COR-L47 (cell line): ENCODE measurements around the gene GRK2.
A peak's percentile ranks its signal among the peaks of the same experiment; 100 is the strongest.
"Not testable (repeated sequence)": the region's sequence is repeated elsewhere in the genome, so short reads cannot be mapped to it uniquely, and the experiment has no call there.

Experiments
- DNase-seq: peaks from one replicate; lab custom pipeline; 2025; lab: John Stamatoyannopoulos, UW

GRK2 gene

GRCh38 chr11:67254798-67255197, 11.5 kb upstream of the GRK2 start:
- no peak for DNase-seq

- DNase-seq = no peak
These were observed 10.9 kb upstream of the GRK2 start for GRCh38 chr11:67255353-67255752.

- DNase-seq = no peak
These were observed 10.4 kb upstream of the GRK2 start for GRCh38 chr11:67255864-67256263.

- DNase-seq = no peak
These were observed 9.7 kb upstream of the GRK2 start for GRCh38 chr11:67256477-67257135.

- DNase-seq = no peak
These were observed 5.9 kb upstream of the GRK2 start for GRCh38 chr11:67260406-67260805.

GRCh38 chr11:67260885-67261639, 5.2 kb upstream of the GRK2 start:
- not testable (repeated sequence) for DNase-seq

- no peak for DNase-seq
These were observed 4.7 kb upstream of the GRK2 start for GRCh38 chr11:67261640-67261945.

- no peak for DNase-seq
These were observed 4.2 kb upstream of the GRK2 start for GRCh38 chr11:67261946-67262681.

GRCh38 chr11:67262731-67263675, 3.3 kb upstream of the GRK2 start:
- DNase-seq = peak; percentile 74

GRCh38 chr11:67264260-67264659, 2.0 kb upstream of the GRK2 start:
- no peak for DNase-seq

GRCh38 chr11:67264877-67265632, 1.2 kb upstream of the GRK2 start:
- DNase-seq = no peak

- peak; percentile 31 for DNase-seq
These were observed 432 bp upstream of the GRK2 start for GRCh38 chr11:67265633-67266448.

GRCh38 chr11:67267188-67268080, 1.2 kb downstream of the GRK2 start:
- DNase-seq = no peak

- DNase-seq = no peak
These were observed 2.0 kb downstream of the GRK2 start for GRCh38 chr11:67268081-67268961.

- DNase-seq = no peak
These were observed 2.6 kb downstream of the GRK2 start for GRCh38 chr11:67268962-67269268.

GRCh38 chr11:67269401-67270255, 3.4 kb downstream of the GRK2 start:
- DNase-seq = no peak
